ENCODE data around the gene ADIPOR1.

DNA sequence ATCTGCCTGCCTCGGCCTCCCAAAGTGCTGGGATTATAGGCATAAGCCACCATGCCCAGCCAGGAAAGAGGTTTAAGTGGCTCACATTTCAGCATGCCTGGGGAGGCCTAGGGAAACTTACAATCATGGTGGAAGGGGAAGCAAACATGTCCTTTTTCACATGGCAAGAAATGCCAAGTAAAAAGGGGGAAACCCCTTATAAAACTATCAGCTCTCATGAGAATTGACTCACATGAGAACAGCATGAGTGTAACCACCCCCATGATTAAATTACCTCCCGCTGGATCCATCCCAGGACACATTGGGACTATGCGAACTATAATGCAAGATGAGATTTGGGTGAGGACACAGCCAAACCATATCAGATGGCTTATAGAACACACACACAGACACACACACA is 22.3 kb downstream of the ADIPOR1 start:
- TF ChIP-seq, protein P1, sequence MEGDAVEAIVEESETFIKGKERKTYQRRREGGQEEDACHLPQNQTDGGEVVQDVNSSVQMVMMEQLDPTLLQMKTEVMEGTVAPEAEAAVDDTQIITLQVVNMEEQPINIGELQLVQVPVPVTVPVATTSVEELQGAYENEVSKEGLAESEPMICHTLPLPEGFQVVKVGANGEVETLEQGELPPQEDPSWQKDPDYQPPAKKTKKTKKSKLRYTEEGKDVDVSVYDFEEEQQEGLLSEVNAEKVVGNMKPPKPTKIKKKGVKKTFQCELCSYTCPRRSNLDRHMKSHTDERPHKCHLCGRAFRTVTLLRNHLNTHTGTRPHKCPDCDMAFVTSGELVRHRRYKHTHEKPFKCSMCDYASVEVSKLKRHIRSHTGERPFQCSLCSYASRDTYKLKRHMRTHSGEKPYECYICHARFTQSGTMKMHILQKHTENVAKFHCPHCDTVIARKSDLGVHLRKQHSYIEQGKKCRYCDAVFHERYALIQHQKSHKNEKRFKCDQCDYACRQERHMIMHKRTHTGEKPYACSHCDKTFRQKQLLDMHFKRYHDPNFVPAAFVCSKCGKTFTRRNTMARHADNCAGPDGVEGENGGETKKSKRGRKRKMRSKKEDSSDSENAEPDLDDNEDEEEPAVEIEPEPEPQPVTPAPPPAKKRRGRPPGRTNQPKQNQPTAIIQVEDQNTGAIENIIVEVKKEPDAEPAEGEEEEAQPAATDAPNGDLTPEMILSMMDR (IDR thresholded peaks at IDR 0.05): no peak
- no peak for TF ChIP-seq POLR2A (IDR thresholded peaks at IDR 0.05)
- no peak for TF ChIP-seq EP300 (IDR thresholded peaks at IDR 0.05)
